BJ (cell line): Measurements from ENCODE around the gene KCNK5. TPM values are rescaled to one million over a fixed set of nuclear protein-coding genes. Genes with fewer than 3 reads are reported as not detected.

Experiments
- CTCF ChIA-PET: fragments of 350-600 bp; formaldehyde crosslinking; extraction: SDS; loops from one replicate; lab custom pipeline; 2021; ENCODE audit warnings: antibody characterized with exemption, inconsistent platforms; lab: Yijun Ruan, JAX
- POLR2A ChIA-PET: fragments of 300-600 bp; sonication (Branson Sonifier 250); formaldehyde crosslinking; extraction: SDS; loops from one replicate; lab custom pipeline; 2021; ENCODE audit warnings: antibody characterized with exemption; lab: Charles Lee
- DNase-seq: peaks from one replicate; pipeline ENCODE4 v3.0.0-alpha.2; 2011; ENCODE audit warnings: low read depth
- H3K27me3 ChIP-seq: 2 replicates; pipeline ENCODE4 v1.6.0; 2011; ENCODE audit warnings: low read length; ENCODE audit not compliant: control insufficient read depth, insufficient read depth
- H3K36me3 ChIP-seq: 2 replicates; pipeline ENCODE4 v1.5.1; 2011; ENCODE audit warnings: low read length; ENCODE audit not compliant: control insufficient read depth, insufficient read depth
- H3K4me3 ChIP-seq: 2 replicates; pipeline ENCODE4 v1.5.1; 2011; ENCODE audit warnings: low read depth, mild to moderate bottlenecking, control low read depth, low read length
- CTCF ChIP-seq: IDR thresholded peaks from 2 replicates; pipeline ENCODE4 v1.5.1; 2011; ENCODE audit warnings: low read depth, mild to moderate bottlenecking, control low read depth, inconsistent platforms, low read length, moderate library complexity; ENCODE audit not compliant: insufficient read depth
- polyA plus RNA-seq: library from polyadenylated mRNA; depleted of rRNA; stranded (reverse); fragments of >200 nt; gene quantifications from 2 replicates; pipeline ENCODE4 v1.2.3, GENCODE V29; 2011

KCNK5 gene
- polyA plus RNA-seq, 1 experiment = not detected

DNA sequence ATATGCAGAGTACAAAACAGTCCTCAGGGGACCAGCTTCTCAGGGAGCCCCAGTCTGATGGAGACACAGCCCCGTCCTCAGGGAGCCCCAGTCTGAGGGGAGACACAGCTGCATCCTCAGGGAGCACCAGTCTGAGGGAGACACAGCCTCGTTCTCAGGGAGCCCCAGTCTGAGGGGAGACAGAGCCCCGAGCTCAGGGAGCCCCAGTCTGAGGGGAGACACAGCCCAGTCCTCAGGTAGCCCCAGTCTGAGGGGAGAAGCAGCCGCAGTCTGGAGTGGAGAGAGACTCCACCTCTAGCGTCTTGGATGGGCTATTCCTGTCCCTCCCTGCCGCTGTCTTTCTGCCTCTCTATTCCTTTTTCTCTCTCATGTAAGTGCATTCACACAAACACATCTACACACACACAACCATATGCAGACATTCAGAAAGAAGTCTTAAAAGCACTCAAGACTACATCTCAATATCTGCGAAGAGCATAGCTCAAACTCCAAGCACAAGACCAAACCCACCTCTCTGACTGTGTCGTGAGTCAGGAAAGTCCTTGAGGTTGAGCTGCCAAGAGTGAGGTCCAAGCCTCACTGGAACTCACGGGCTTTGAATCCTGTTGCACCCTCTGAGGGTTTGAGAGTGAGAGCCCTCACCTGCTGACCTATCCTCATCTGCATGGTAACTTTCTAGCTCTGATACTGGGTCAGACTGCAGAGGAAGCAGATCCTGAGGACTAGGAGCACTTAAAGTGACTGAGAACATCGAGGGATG, 61.2 kb downstream of the KCNK5 start:
- Histone ChIP-seq H3K36me3 (no peaks in the 10 kb centered on the region), H3K4me3 (no peak overlapping the region), H3K27me3 (no peaks in the 10 kb centered on the region; the same call in 1 of the 2 replicates)
- DNase-seq = no peak
- ChIA-PET CTCF (interaction anchor here (0.6 to 8.7 kb wide), 6 partner anchors 11 to 297 kb away, joined by 3 to 136 read pairs (median 16); no protein-coding TSS in a partner anchor), POLR2A (no interaction called here)
- no peak for TF ChIP-seq CTCF

- Histone ChIP-seq H3K27me3 (no peaks in the 10 kb centered on the region; the same call in 1 of the 2 replicates), H3K36me3 (no peaks in the 10 kb centered on the region), H3K4me3 (no peak overlapping the region)
- POLR2A ChIA-PET = no interaction called here
- TF ChIP-seq CTCF = no peak
- no peak for DNase-seq
- CTCF ChIA-PET = interaction anchor here (0.7 to 8.7 kb wide), 9 partner anchors 10 to 296 kb away, joined by 3 to 136 read pairs (median 8); no protein-coding TSS in a partner anchor
Measured at GRCh38 chr6:39167321-39167720, 62.0 kb downstream of the KCNK5 start.

- POLR2A ChIA-PET = no interaction called here
- CTCF ChIA-PET = interaction anchor here (0.6 to 8.7 kb wide), 14 partner anchors 8 to 294 kb away, joined by 3 to 136 read pairs (median 4); no protein-coding TSS in a partner anchor
- DNase-seq = no peak
- H3K27me3 ChIP-seq = no peaks in the 10 kb centered on the region; the same call in 1 of the 2 replicates
- H3K36me3 ChIP-seq = no peaks in the 10 kb centered on the region
- H3K4me3 ChIP-seq = no peak overlapping the region
- TF ChIP-seq CTCF = no peak
Measured at GRCh38 chr6:39166912-39167290, 62.4 kb downstream of the KCNK5 start.

- H3K4me3 ChIP-seq = no peak overlapping the region
- POLR2A ChIA-PET = no interaction called here
- peak; percentile 86 for TF ChIP-seq CTCF
- DNase-seq = no peak
- no peaks in the 10 kb centered on the region; the same call in 1 of the 2 replicates for H3K27me3 ChIP-seq
- CTCF ChIA-PET = interaction anchor here (0.6 to 8.7 kb wide), 18 partner anchors 9 to 294 kb away, joined by 3 to 136 read pairs (median 4); no protein-coding TSS in a partner anchor
- no peaks in the 10 kb centered on the region for H3K36me3 ChIP-seq
Measured at GRCh38 chr6:39166189-39166911, 62.9 kb downstream of the KCNK5 start.

GRCh38 chr6:39157511-39157910, 71.8 kb downstream of the KCNK5 start:
- Histone ChIP-seq H3K36me3 (no peaks in the 10 kb centered on the region), H3K4me3 (no peak overlapping the region), H3K27me3 (no peaks in the 10 kb centered on the region)
- DNase-seq = no peak
- TF ChIP-seq CTCF = no peak
- CTCF ChIA-PET = interaction anchor here (2.7 kb wide), 1 partner anchor 9 kb away, joined by 16 read pairs; no protein-coding TSS in a partner anchor
- POLR2A ChIA-PET = no interaction called here
